GM18520 (cell line): ENCODE measurements around the gene CSF1R.
"Not testable (repeated sequence)": the region's sequence is repeated elsewhere in the genome, so short reads cannot be mapped to it uniquely, and the experiment has no call there.

Source experiments
- ATAC-seq: cut with Tn5 transposase; IDR thresholded peaks from one replicate; pipeline ENCODE4 v1.9.1; 2021; ENCODE audit not compliant: unreplicated experiment

Gene CSF1R

GRCh38 chr5:150104550-150104870 is 18.2 kb upstream of the CSF1R start:
- ATAC-seq: no peak

GRCh38 chr5:150103678-150104549 is 17.6 kb upstream of the CSF1R start:
- no peak for ATAC-seq

- ATAC-seq: no peak
Observed at GRCh38 chr5:150101023-150101422, 14.7 kb upstream of the CSF1R start.

GRCh38 chr5:150097152-150097551 is 10.8 kb upstream of the CSF1R start:
- no peak for ATAC-seq

- no peak for ATAC-seq
Observed at GRCh38 chr5:150092159-150092787, 5.9 kb upstream of the CSF1R start.

GRCh38 chr5:150085191-150085912 is 1.0 kb downstream of the CSF1R start:
- ATAC-seq: no peak

- not testable (repeated sequence) for ATAC-seq
Observed at GRCh38 chr5:150084754-150085153, 1.6 kb downstream of the CSF1R start.

- ATAC-seq: no peak
Observed at GRCh38 chr5:150082889-150083288, 3.5 kb downstream of the CSF1R start.

- ATAC-seq: no peak
Observed at GRCh38 chr5:150082374-150082773, 4.0 kb downstream of the CSF1R start.

GRCh38 chr5:150081541-150082283 is 4.6 kb downstream of the CSF1R start:
- no peak for ATAC-seq

GRCh38 chr5:150080696-150081435 is 5.5 kb downstream of the CSF1R start:
- ATAC-seq: no peak

- ATAC-seq: no peak
Observed at GRCh38 chr5:150079909-150080461, 6.4 kb downstream of the CSF1R start.

- no peak for ATAC-seq
Observed at GRCh38 chr5:150078802-150079689, 7.3 kb downstream of the CSF1R start.

- ATAC-seq: no peak
Observed at GRCh38 chr5:150077996-150078801, 8.2 kb downstream of the CSF1R start.

- no peak for ATAC-seq
Observed at GRCh38 chr5:150077060-150077459, 9.3 kb downstream of the CSF1R start.

- no peak for ATAC-seq
Observed at GRCh38 chr5:150075806-150076205, 10.5 kb downstream of the CSF1R start.

GRCh38 chr5:150075233-150075632 is 11.1 kb downstream of the CSF1R start:
- no peak for ATAC-seq

GRCh38 chr5:150073677-150074076 is 12.7 kb downstream of the CSF1R start:
- ATAC-seq: no peak
